Measurements from ENCODE around the gene P2RY1. TPM values are rescaled to one million over a fixed set of nuclear protein-coding genes. Genes with fewer than 3 reads are reported as not detected.

The P2RY1 gene
- total RNA-seq, 6 experiments from 2014 or later: not detected

GRCh38 chr3:152830245-152830644 lies 4.7 kb upstream of the P2RY1 start:
- Mint-ChIP-seq H3K36me3 (ENCODE audit: low read depth) (no peaks in the 10 kb centered on the region), H3K4me1 (ENCODE audit: low read depth) (no peaks in the 10 kb centered on the region), H3K9me3 (peaks cover 13% of the 10 kb centered on the region), H3K4me3 (no peak overlapping the region), H3K27me3 (ENCODE audit: insufficient read depth) (peaks cover 7% of the 10 kb centered on the region; the same call in 1 of the 2 replicates), H3K27ac (no peak overlapping the region)
- DNase-seq: no peak
- no peak for TF ChIP-seq CTCF (IDR thresholded peaks at IDR 0.05)

- TF ChIP-seq CTCF (IDR thresholded peaks at IDR 0.05): no peak
- no peaks in the 10 kb centered on the region for H3K4me1 Mint-ChIP-seq (ENCODE audit: low read depth)
- H3K4me3 Mint-ChIP-seq: no peak overlapping the region
- peaks cover 22% of the 10 kb centered on the region for H3K9me3 Mint-ChIP-seq
- H3K27ac Mint-ChIP-seq: no peak overlapping the region
- peaks cover 11% of the 10 kb centered on the region for H3K27me3 Mint-ChIP-seq (ENCODE audit: insufficient read depth)
- DNase-seq: no peak
- H3K36me3 Mint-ChIP-seq (ENCODE audit: low read depth): peaks cover 6% of the 10 kb centered on the region; the same call in 1 of the 2 replicates
Measured at GRCh38 chr3:152832046-152832445, 2.9 kb upstream of the P2RY1 start.

- Mint-ChIP-seq H3K9me3 (peaks cover 22% of the 10 kb centered on the region), H3K36me3 (ENCODE audit: low read depth) (peaks cover 6% of the 10 kb centered on the region; the same call in 1 of the 2 replicates), H3K4me1 (ENCODE audit: low read depth) (no peaks in the 10 kb centered on the region), H3K4me3 (no peak overlapping the region), H3K27ac (no peak overlapping the region), H3K27me3 (ENCODE audit: insufficient read depth) (peaks cover 11% of the 10 kb centered on the region)
- no peak for TF ChIP-seq CTCF (IDR thresholded peaks at IDR 0.05)
- no peak for DNase-seq
Measured at GRCh38 chr3:152833089-152833488, 1.8 kb upstream of the P2RY1 start.

GRCh38 chr3:152834191-152834775 lies 648 bp upstream of the P2RY1 start:
- Mint-ChIP-seq H3K27me3 (ENCODE audit: insufficient read depth) (peaks cover 11% of the 10 kb centered on the region), H3K9me3 (peaks cover 22% of the 10 kb centered on the region), H3K27ac (no peak overlapping the region), H3K4me3 (peak overlapping the region; percentile 42; the same call in 1 of the 2 replicates), H3K4me1 (ENCODE audit: low read depth) (no peaks in the 10 kb centered on the region), H3K36me3 (ENCODE audit: low read depth) (peaks cover 6% of the 10 kb centered on the region; the same call in 1 of the 2 replicates)
- DNase-seq: no peak
- no peak for TF ChIP-seq CTCF (IDR thresholded peaks at IDR 0.05)

- DNase-seq: no peak
- Mint-ChIP-seq H3K4me1 (ENCODE audit: low read depth) (no peaks in the 10 kb centered on the region), H3K4me3 (no peak overlapping the region), H3K27ac (no peak overlapping the region), H3K9me3 (peaks cover 21% of the 10 kb centered on the region), H3K27me3 (ENCODE audit: insufficient read depth) (peaks cover 11% of the 10 kb centered on the region), H3K36me3 (ENCODE audit: low read depth) (peaks cover 6% of the 10 kb centered on the region; the same call in 1 of the 2 replicates)
- TF ChIP-seq CTCF (IDR thresholded peaks at IDR 0.05): no peak
Measured at GRCh38 chr3:152835601-152836102, 721 bp downstream of the P2RY1 start.
